HCT116 (cell line): ENCODE results near the gene IMMP2L. TPM values are rescaled to one million over a fixed set of nuclear protein-coding genes. Genes with fewer than 3 reads are reported as not detected.

Experiments used
- ATAC-seq: fragments of 200-7000 bp; cut with Tn5 transposase; 2 replicates; pipeline ENCODE4 v1.9.1; 2020; ENCODE audit warnings: mild to moderate bottlenecking, moderate library complexity
- BruUV-seq: library from RNA; stranded (reverse); fragments of 400-500 nt; replicated peaks from 2 replicates; lab custom pipeline; 2021; lab: Mats Ljungman, UMichigan
- CTCF ChIA-PET: fragments of 300-600 bp; sonication (Branson Sonifier 250); formaldehyde crosslinking; loops from one replicate; lab custom pipeline; 2021; ENCODE audit warnings: antibody characterized with exemption; lab: Charles Lee
- POLR2A ChIA-PET: fragments of 300-600, 350-600 bp; sonication (Branson Sonifier 250); formaldehyde crosslinking; loops from one replicate; lab custom pipeline; 2021; ENCODE audit warnings: antibody characterized with exemption; lab: Charles Lee
- RAD21 ChIA-PET, 2 experiments: fragments of 300-600 bp; sonication (Branson Sonifier 250); formaldehyde crosslinking; loops; one replicate each; lab custom pipeline; 2023; ENCODE audit warnings: low total read pairs in 2 of 2; ENCODE audit not compliant: uncharacterized antibody in 2 of 2, unreplicated experiment in 2 of 2, low non-redundant PET in 1 of 2; lab: Charles Lee
- DNase-seq: peaks from one replicate; pipeline ENCODE4 v3.0.0-alpha.2; 2010; ENCODE audit warnings: low read depth, low spot score
- H2AFZ ChIP-seq: fragments of 200-600 bp; shearing (Covaris generic), sonication (generic); 2 replicates; pipeline ENCODE4 v1.6.1; 2017; ENCODE audit warnings: low read depth, mixed run types, mixed read lengths, antibody characterized with exemption, low read length; ENCODE audit not compliant: poor library complexity, severe bottlenecking
- H3K27ac ChIP-seq: 2 replicates; pipeline ENCODE4 v1.5.1; 2012; ENCODE audit warnings: low read depth, low read length
- H3K27me3 ChIP-seq: fragments of 200-600 bp; sonication (generic); 2 replicates; pipeline ENCODE4 v1.6.1; 2016; ENCODE audit warnings: mixed run types, low read length, mixed read lengths; ENCODE audit not compliant: insufficient read depth
- H3K36me3 ChIP-seq, 2 experiments: fragments of 200-500 bp in 1 of 2; fragments of 200-600 bp in 1 of 2; sonication (Bioruptor generic) in 1 of 2; sonication (generic) in 1 of 2; 2 replicates each; pipeline versions ENCODE4 v1.5.1 to v1.6.1; 2014 to 2016; ENCODE audit warnings: low read length in 2 of 2, inconsistent platforms in 1 of 2, mixed read lengths in 1 of 2, mixed run types in 1 of 2; ENCODE audit not compliant: insufficient read depth in 2 of 2, control insufficient read depth in 1 of 2
- H3K4me1 ChIP-seq, 2 experiments: fragments of 200-600 bp in 1 of 2; sonication (generic) in 1 of 2; 2 replicates each; pipeline versions ENCODE4 v1.5.1 to v1.6.1; 2012 to 2017; ENCODE audit warnings: low read length in 2 of 2, inconsistent platforms in 1 of 2, mild to moderate bottlenecking in 1 of 2, mixed read lengths in 1 of 2, mixed run types in 1 of 2, moderate library complexity in 1 of 2; ENCODE audit not compliant: insufficient read depth in 2 of 2, control insufficient read depth in 1 of 2
- H3K4me2 ChIP-seq: fragments of 200-600 bp; sonication (generic); 2 replicates; pipeline ENCODE4 v1.6.1; 2017; ENCODE audit warnings: mixed run types, low read length, mixed read lengths
- H3K4me3 ChIP-seq, 2 experiments: fragments of 200-600 bp in 1 of 2; sonication (generic) in 1 of 2; replicated peaks in 1 of 2; 2 replicates each; pipeline ENCODE4 v1.5.1; 2011 to 2016; ENCODE audit warnings: low read length in 2 of 2, control low read depth in 1 of 2, low read depth in 1 of 2, mild to moderate bottlenecking in 1 of 2, mixed read lengths in 1 of 2, mixed run types in 1 of 2
- H3K79me2 ChIP-seq: fragments of 200-600 bp; sonication (generic); 2 replicates; pipeline ENCODE4 v1.6.1; 2017; ENCODE audit warnings: mild to moderate bottlenecking, mixed run types, low read length, moderate library complexity, mixed read lengths; ENCODE audit not compliant: insufficient read depth
- H3K9ac ChIP-seq: fragments of 200-600 bp; sonication (generic); 2 replicates; pipeline ENCODE4 v1.6.1; 2016; ENCODE audit warnings: low read length, mixed read lengths
- H3K9me2 ChIP-seq: fragments of 200-600 bp; sonication (generic), shearing (Covaris generic); 2 replicates; pipeline ENCODE4 v1.6.1; 2017; ENCODE audit warnings: mixed run types, mild to moderate bottlenecking, moderate library complexity; ENCODE audit not compliant: insufficient read depth
- H3K9me3 ChIP-seq, 2 experiments: fragments of 200-500 bp in 1 of 2; fragments of 200-600 bp in 1 of 2; sonication (Bioruptor generic) in 1 of 2; sonication (generic) in 1 of 2; 2 replicates each; pipeline ENCODE4 v1.6.1; 2014 to 2017; ENCODE audit warnings: low read length in 2 of 2, mixed read lengths in 2 of 2, inconsistent platforms in 1 of 2, low read depth in 1 of 2, mild to moderate bottlenecking in 1 of 2, mixed run types in 1 of 2, moderate library complexity in 1 of 2; ENCODE audit not compliant: control insufficient read depth in 1 of 2, insufficient read depth in 1 of 2
- H4K20me1 ChIP-seq: fragments of 200-600 bp; sonication (generic), shearing (Covaris generic); 2 replicates; pipeline ENCODE4 v1.6.1; 2017; ENCODE audit warnings: mixed run types, mild to moderate bottlenecking, moderate library complexity; ENCODE audit not compliant: insufficient read depth
- ATF3 ChIP-seq: IDR thresholded peaks from 2 replicates; pipeline ENCODE4 v1.6.1; 2012
- CBX3 ChIP-seq: IDR thresholded peaks from 2 replicates; pipeline ENCODE4 v1.6.1; 2012; ENCODE audit warnings: low read depth
- CEBPB ChIP-seq: IDR thresholded peaks from 2 replicates; pipeline ENCODE4 v1.6.1; 2012; ENCODE audit warnings: low read depth
- ELF1 ChIP-seq: IDR thresholded peaks from 2 replicates; pipeline ENCODE4 v1.6.1; 2012; ENCODE audit warnings: low read depth, borderline replicate concordance
- EZH2 ChIP-seq: fragments of 200-600 bp; sonication (generic); IDR thresholded peaks from 2 replicates; pipeline ENCODE4 v1.6.1; 2017; ENCODE audit warnings: antibody characterized with exemption, mixed run types
- EZH2phosphoT487 ChIP-seq: fragments of 200-600 bp; IDR thresholded peaks from 2 replicates; pipeline ENCODE4 v1.6.1; 2018; ENCODE audit warnings: antibody characterized with exemption, borderline replicate concordance
- FOSL1 ChIP-seq: IDR thresholded peaks from 2 replicates; pipeline ENCODE4 v1.6.1; 2012; ENCODE audit warnings: low read depth
- JUND ChIP-seq: IDR thresholded peaks from 2 replicates; pipeline ENCODE4 v1.6.1; 2012
- POLR2A ChIP-seq: IDR thresholded peaks from 2 replicates; pipeline ENCODE4 v1.7.0; 2011; ENCODE audit warnings: borderline replicate concordance; ENCODE audit not compliant: insufficient read depth, insufficient read length; ENCODE audit errors: extremely low read depth
- POLR2AphosphoS5 ChIP-seq: IDR thresholded peaks from 2 replicates; pipeline ENCODE4 v1.6.1; 2011; ENCODE audit warnings: mild to moderate bottlenecking, low read depth, low read length, moderate library complexity
- RAD21 ChIP-seq: IDR thresholded peaks from 2 replicates; pipeline ENCODE4 v1.6.1; 2012; ENCODE audit warnings: low read depth, mild to moderate bottlenecking
- REST ChIP-seq: IDR thresholded peaks from 2 replicates; pipeline ENCODE4 v1.6.1; 2012; ENCODE audit warnings: low read depth
- SIN3A ChIP-seq: IDR thresholded peaks from 2 replicates; pipeline ENCODE4 v1.6.1; 2012; ENCODE audit warnings: low read depth
- SP1 ChIP-seq: IDR thresholded peaks from 2 replicates; pipeline ENCODE4 v1.6.1; 2012; ENCODE audit warnings: low read depth
- TCF7L2 ChIP-seq: IDR thresholded peaks from 2 replicates; pipeline ENCODE4 v1.7.0; 2011; ENCODE audit warnings: borderline replicate concordance, inconsistent platforms; ENCODE audit not compliant: insufficient read depth, insufficient read length; ENCODE audit errors: extremely low read depth
- YY1 ChIP-seq: IDR thresholded peaks from 2 replicates; pipeline ENCODE4 v1.6.1; 2011; ENCODE audit warnings: low read length, low read depth, moderate library complexity, mild to moderate bottlenecking; ENCODE audit not compliant: insufficient replicate concordance; ENCODE audit errors: extremely low read depth
- intact Hi-C: fragments of 100-400 bp; cut with micrococcal nuclease; formaldehyde crosslinking; loops from 2 replicates; pipeline ENCODE4 v1.10.0; 2022
- total RNA-seq: library from RNA; stranded (reverse); gene quantifications from one replicate; pipeline ENCODE4 v1.2.1, GENCODE V29; 2021; ENCODE audit not compliant: unreplicated experiment
- TF ChIP-seq, protein P1 (sequence below): IDR thresholded peaks from 2 replicates; pipeline ENCODE4 v1.6.1; 2011; ENCODE audit warnings: mild to moderate bottlenecking, low read length, moderate library complexity; ENCODE audit not compliant: insufficient replicate concordance; ENCODE audit errors: extremely low read depth
- TF ChIP-seq, protein P2 (sequence below), 3 experiments: fragments of 200-600 bp in 1 of 3; sonication (generic) in 1 of 3; IDR thresholded peaks in 2 of 3; conservative IDR thresholded peaks in 1 of 3; 2 replicates each; pipeline ENCODE4 v1.5.1; 2012 to 2017; ENCODE audit warnings: low read depth in 2 of 3, low read length in 2 of 3, antibody characterized with exemption in 1 of 3, borderline replicate concordance in 1 of 3, control low read depth in 1 of 3, mild to moderate bottlenecking in 1 of 3, mixed read lengths in 1 of 3, mixed run types in 1 of 3, moderate library complexity in 1 of 3; ENCODE audit not compliant: insufficient read depth in 1 of 3

Gene IMMP2L
- total RNA-seq, 1 experiment from 2014 or later, result 21.1 TPM

DNA sequence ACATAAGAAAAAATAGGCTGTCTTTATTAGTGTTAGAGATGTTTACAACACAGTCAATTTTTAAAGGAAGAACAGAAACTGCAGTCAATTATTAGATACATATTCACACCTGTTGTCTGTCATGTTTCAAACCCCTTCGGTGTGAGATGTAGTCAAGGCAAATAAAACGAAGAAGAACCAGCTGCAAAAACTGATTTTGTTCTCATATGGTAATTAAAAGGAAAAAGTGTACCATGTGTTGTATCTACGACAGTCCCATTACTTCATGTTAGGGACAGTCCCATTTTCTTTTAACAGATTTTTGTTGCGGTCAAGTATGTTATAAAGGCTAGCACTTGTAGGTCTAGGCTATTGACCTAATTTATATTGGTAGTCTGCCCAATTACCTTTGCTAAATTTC is 321.9 kb downstream of the IMMP2L start:
- DNase-seq (no peak), ATAC-seq (no peak)
- ChIA-PET RAD21 (no interaction called here), CTCF (no interaction called here), POLR2A (no interaction called here)
- H3K9me3 ChIP-seq, result no peaks in the 10 kb centered on the region
- no peak overlapping the region for H3K4me2 ChIP-seq
- intact Hi-C loops, result no loop called here
- H2AFZ ChIP-seq, result no peak overlapping the region
- BruUV-seq, result no TSS peak
- no peaks in the 10 kb centered on the region for H3K4me1 ChIP-seq
- no peak overlapping the region for H3K27ac ChIP-seq
- no peak overlapping the region for H3K9ac ChIP-seq
- no peaks in the 10 kb centered on the region for H3K36me3 ChIP-seq
- H3K4me3 ChIP-seq, result no peak overlapping the region
- no peaks in the 10 kb centered on the region for H3K27me3 ChIP-seq
- H3K9me2 ChIP-seq, result no peaks in the 10 kb centered on the region
- no peaks in the 10 kb centered on the region for H4K20me1 ChIP-seq
- H3K79me2 ChIP-seq, result no peaks in the 10 kb centered on the region
- TF ChIP-seq RAD21, result no peak
- no peak for TF ChIP-seq REST
- TF ChIP-seq JUND, result no peak
- no peak for TF ChIP-seq FOSL1
- TF ChIP-seq ATF3, result no peak
- TF ChIP-seq, protein P1, sequence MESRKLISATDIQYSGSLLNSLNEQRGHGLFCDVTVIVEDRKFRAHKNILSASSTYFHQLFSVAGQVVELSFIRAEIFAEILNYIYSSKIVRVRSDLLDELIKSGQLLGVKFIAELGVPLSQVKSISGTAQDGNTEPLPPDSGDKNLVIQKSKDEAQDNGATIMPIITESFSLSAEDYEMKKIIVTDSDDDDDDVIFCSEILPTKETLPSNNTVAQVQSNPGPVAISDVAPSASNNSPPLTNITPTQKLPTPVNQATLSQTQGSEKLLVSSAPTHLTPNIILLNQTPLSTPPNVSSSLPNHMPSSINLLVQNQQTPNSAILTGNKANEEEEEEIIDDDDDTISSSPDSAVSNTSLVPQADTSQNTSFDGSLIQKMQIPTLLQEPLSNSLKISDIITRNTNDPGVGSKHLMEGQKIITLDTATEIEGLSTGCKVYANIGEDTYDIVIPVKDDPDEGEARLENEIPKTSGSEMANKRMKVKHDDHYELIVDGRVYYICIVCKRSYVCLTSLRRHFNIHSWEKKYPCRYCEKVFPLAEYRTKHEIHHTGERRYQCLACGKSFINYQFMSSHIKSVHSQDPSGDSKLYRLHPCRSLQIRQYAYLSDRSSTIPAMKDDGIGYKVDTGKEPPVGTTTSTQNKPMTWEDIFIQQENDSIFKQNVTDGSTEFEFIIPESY, result no peak
- TF ChIP-seq, protein P2, sequence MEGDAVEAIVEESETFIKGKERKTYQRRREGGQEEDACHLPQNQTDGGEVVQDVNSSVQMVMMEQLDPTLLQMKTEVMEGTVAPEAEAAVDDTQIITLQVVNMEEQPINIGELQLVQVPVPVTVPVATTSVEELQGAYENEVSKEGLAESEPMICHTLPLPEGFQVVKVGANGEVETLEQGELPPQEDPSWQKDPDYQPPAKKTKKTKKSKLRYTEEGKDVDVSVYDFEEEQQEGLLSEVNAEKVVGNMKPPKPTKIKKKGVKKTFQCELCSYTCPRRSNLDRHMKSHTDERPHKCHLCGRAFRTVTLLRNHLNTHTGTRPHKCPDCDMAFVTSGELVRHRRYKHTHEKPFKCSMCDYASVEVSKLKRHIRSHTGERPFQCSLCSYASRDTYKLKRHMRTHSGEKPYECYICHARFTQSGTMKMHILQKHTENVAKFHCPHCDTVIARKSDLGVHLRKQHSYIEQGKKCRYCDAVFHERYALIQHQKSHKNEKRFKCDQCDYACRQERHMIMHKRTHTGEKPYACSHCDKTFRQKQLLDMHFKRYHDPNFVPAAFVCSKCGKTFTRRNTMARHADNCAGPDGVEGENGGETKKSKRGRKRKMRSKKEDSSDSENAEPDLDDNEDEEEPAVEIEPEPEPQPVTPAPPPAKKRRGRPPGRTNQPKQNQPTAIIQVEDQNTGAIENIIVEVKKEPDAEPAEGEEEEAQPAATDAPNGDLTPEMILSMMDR (IDR thresholded peaks at IDR 0.05 in 2 of 3, conservative IDR thresholded peaks at IDR 0.05 in 1 of 3; ENCODE audit: borderline replicate concordance in 1 of 3, insufficient read depth in 1 of 3, low read depth in 2 of 3, low read length in 2 of 3), result no peak
- TF ChIP-seq CEBPB, result no peak
- TF ChIP-seq SP1, result no peak
- TF ChIP-seq CBX3, result no peak
- TF ChIP-seq ELF1, result no peak
- no peak for TF ChIP-seq POLR2A
- no peak for TF ChIP-seq POLR2AphosphoS5
- no peak for TF ChIP-seq TCF7L2
- TF ChIP-seq YY1, result no peak
- no peak for TF ChIP-seq EZH2
- no peak for TF ChIP-seq SIN3A
- no peak for TF ChIP-seq EZH2phosphoT487
